Gastroesophageal sphincter (tissue), 4 donors: ENCODE data around the gene HSPA12A. TPM values are rescaled to one million over a fixed set of nuclear protein-coding genes. Genes with fewer than 3 reads are reported as not detected.
A peak's percentile ranks its signal among the peaks of the same experiment; 100 is the strongest.

ENCODE experiments used
- ATAC-seq: fragments of 150-250 bp; one replicate; pipeline ENCODE4 v1.9.1; 2016; ENCODE audit warnings: mild to moderate bottlenecking, moderate library complexity
- H3K27ac ChIP-seq, 4 donors: fragments of 200-600 bp; sonication (generic) in 3 of 4; 1 replicate in 3 of 4; 2 replicates in 1 of 4; pipeline ENCODE4 v1.5.1; 2016 to 2019
- H3K27me3 ChIP-seq: fragments of 200-600 bp; sonication (generic); one replicate; pipeline ENCODE4 v1.5.1; 2019
- H3K36me3 ChIP-seq, 2 donors: fragments of 200-600 bp; sonication (generic); one replicate each; pipeline ENCODE4 v1.5.1; 2019; ENCODE audit warnings: control low read depth in 1 of 2
- H3K4me1 ChIP-seq, 3 donors: fragments of 200-600 bp; sonication (generic); 1 replicate in 2 of 3; 2 replicates in 1 of 3; pipeline ENCODE4 v1.5.1; 2016 to 2019; ENCODE audit warnings: control low read depth in 2 of 3
- H3K4me3 ChIP-seq, 2 donors: fragments of 200-600 bp; sonication (generic); one replicate each; pipeline ENCODE4 v1.5.1; 2019; ENCODE audit warnings: mild to moderate bottlenecking in 1 of 2, moderate library complexity in 1 of 2
- H3K9me3 ChIP-seq, 3 donors: fragments of 200-600 bp; sonication (generic); one replicate each; pipeline ENCODE4 v1.5.1; 2017 to 2019; ENCODE audit warnings: control low read depth in 2 of 3
- EP300 ChIP-seq: sonication (generic); formaldehyde crosslinking; IDR thresholded peaks from one replicate; pipeline ENCODE4 v1.6.1; 2017; ENCODE audit warnings: antibody characterized with exemption, mild to moderate bottlenecking
- POLR2A ChIP-seq, 2 donors: fragments of 450-650 bp; IDR thresholded peaks; one replicate each; pipeline ENCODE4 v1.6.1; 2017; ENCODE audit warnings: antibody characterized with exemption in 2 of 2, mild to moderate bottlenecking in 2 of 2, moderate library complexity in 1 of 2
- POLR2AphosphoS5 ChIP-seq: sonication (generic); formaldehyde crosslinking; IDR thresholded peaks from one replicate; pipeline ENCODE4 v1.6.1; 2017; ENCODE audit warnings: antibody characterized with exemption
- WGBS, 2 donors: methylation state at CpG; one replicate each; pipeline ENCODE4 v1.1.5; 2018; ENCODE audit warnings: low coverage in 1 of 2; 5-methylcytosine and 5-hydroxymethylcytosine counted together
- total RNA-seq, 4 donors: library from RNA; depleted of rRNA; stranded (reverse); fragments of >200 nt; gene quantifications; one replicate each; pipeline ENCODE4 v1.1.0, GENCODE V29; 2016
- TF ChIP-seq, protein P1 (sequence below), 4 experiments: fragments of 200-600 bp in 2 of 4; fragments of 450-650 bp in 2 of 4; sonication (generic) in 1 of 4; IDR thresholded peaks; one replicate each; pipeline ENCODE4 v1.5.1; 2017 to 2019; ENCODE audit warnings: antibody characterized with exemption in 4 of 4, mild to moderate bottlenecking in 2 of 4, moderate library complexity in 2 of 4

Gene HSPA12A
- total RNA-seq, 4 donors from 2014 or later = 12.3 to 26.3 (median 20.6) TPM

DNA sequence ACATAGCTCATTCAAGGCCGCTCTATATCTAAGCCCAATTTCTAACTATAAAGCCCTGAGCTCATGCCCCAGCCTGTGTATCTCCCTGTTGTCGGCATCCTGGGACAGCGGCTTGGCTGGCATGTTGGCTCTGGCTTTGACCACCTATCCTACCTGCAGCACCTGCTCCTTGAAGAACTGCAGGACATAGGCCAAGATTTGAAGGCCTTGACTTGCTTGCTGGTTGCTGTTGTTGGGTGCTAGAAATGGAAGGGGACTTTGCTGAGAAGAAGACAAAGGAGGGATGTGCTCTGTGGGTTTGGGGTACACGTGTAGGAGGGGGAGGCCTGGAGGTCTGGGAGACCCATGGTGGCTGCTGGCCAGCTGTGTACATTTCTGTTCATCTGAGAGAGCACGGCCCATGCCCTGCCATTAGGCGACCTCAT lies 110.5 kb downstream of the HSPA12A start:
- Histone ChIP-seq H3K4me1 (peaks cover 0 to 9% (median 0%) of the 10 kb centered on the region in 3 donors), H3K4me3 (no peak overlapping the region), H3K27ac (no peak overlapping the region), H3K27me3 (peaks cover 12% of the 10 kb centered on the region), H3K36me3 (no peaks in the 10 kb centered on the region), H3K9me3 (no peaks in the 10 kb centered on the region)
- WGBS, 2 donors = 80% methylated on average over 1 to 4 of the region's 6 CpGs
- TF ChIP-seq, protein P1, sequence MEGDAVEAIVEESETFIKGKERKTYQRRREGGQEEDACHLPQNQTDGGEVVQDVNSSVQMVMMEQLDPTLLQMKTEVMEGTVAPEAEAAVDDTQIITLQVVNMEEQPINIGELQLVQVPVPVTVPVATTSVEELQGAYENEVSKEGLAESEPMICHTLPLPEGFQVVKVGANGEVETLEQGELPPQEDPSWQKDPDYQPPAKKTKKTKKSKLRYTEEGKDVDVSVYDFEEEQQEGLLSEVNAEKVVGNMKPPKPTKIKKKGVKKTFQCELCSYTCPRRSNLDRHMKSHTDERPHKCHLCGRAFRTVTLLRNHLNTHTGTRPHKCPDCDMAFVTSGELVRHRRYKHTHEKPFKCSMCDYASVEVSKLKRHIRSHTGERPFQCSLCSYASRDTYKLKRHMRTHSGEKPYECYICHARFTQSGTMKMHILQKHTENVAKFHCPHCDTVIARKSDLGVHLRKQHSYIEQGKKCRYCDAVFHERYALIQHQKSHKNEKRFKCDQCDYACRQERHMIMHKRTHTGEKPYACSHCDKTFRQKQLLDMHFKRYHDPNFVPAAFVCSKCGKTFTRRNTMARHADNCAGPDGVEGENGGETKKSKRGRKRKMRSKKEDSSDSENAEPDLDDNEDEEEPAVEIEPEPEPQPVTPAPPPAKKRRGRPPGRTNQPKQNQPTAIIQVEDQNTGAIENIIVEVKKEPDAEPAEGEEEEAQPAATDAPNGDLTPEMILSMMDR (IDR thresholded peaks at IDR 0.05) = no peak
- TF ChIP-seq POLR2A (IDR thresholded peaks at IDR 0.05) (no peak), EP300 (no peak), POLR2AphosphoS5 (no peak)
- no peak for ATAC-seq

DNA sequence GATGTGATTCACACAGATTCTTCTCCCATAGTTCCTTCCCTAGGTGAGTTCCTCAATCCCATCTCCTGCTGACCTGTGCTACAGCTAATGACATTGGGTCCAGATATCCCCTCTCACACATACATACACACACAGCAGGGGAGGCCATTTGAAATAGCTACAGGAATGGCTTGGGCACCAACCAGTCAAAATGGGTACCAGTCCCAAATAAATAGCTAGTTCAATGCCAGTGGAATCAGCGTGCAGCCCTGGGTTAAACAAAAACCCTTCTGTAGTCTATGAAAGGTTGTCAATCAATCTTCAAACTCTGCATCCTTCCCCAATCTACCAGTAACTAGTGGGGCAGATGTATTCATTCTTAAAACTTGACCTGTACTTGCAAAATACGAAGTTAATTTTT lies 112.3 kb downstream of the HSPA12A start:
- WGBS, 2 donors = 72 to 77% methylated on average over 2 of the region's 2 CpGs
- no peak for TF ChIP-seq EP300
- TF ChIP-seq POLR2AphosphoS5 = no peak
- TF ChIP-seq POLR2A (IDR thresholded peaks at IDR 0.05) = no peak
- TF ChIP-seq, protein P1 (IDR thresholded peaks at IDR 0.05) = no peak
- Histone ChIP-seq H3K36me3 (no peaks in the 10 kb centered on the region), H3K4me3 (no peak overlapping the region), H3K27ac (no peak overlapping the region), H3K27me3 (peaks cover 28% of the 10 kb centered on the region), H3K9me3 (no peaks in the 10 kb centered on the region), H3K4me1 (peaks cover 0 to 9% (median 0%) of the 10 kb centered on the region in 3 donors)
- ATAC-seq = no peak

DNA sequence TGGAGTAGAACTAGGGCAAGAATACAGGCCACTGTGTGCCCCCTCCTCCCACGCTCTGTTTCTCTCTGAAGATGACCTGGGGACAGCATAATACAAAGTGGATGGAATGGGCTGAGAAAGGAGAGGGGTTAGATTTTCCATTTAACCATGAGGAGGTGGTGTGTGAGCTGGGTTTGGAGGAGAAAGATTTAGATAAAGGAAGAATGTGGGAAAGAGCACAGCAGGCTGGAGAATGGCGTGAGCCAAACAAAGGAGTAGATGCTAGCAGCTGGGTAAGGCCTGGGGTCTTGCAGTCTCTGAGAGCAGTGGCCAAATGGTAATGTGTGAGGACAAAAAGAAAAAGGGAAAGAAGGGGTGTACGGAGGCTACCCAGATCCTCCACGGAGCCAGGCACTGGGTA lies 113.0 kb downstream of the HSPA12A start:
- 74 to 80% methylated on average over 1 to 4 of the region's 4 CpGs for WGBS, 2 donors
- Histone ChIP-seq H3K4me3 (no peak overlapping the region), H3K27ac (no peak overlapping the region), H3K4me1 (peaks cover 0 to 9% (median 0%) of the 10 kb centered on the region in 3 donors), H3K27me3 (peaks cover 35% of the 10 kb centered on the region), H3K36me3 (no peaks in the 10 kb centered on the region), H3K9me3 (no peaks in the 10 kb centered on the region)
- TF ChIP-seq EP300 (no peak), POLR2A (IDR thresholded peaks at IDR 0.05) (no peak), POLR2AphosphoS5 (no peak)
- TF ChIP-seq, protein P1 (IDR thresholded peaks at IDR 0.05) = no peak
- no peak for ATAC-seq

DNA sequence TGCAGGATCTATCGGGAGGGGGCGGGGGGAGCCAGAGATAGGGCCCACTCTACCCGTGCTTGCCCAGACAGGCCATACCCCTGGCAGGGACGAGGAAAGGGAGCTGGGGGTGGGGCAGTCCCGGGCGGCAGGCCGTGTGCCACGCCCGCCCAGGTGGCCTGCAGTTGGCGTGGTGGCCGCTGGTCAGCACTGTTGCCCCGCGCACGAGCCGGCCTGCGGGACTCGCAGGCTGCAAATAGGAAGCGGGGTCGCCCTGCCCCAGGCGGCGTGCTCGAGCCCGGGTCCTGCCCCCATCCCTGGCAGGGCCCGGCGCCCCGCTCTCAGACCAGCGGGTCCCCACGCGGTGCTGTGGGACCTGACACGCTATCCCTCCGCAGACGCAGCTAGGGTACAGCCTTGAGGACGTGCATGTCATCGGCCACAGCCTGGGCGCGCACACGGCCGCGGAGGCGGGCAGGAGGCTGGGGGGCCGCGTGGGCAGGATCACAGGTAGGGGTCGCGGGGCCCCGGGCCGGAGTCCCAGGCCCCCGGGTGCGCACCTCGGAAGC lies 114.9 kb downstream of the HSPA12A start:
- Histone ChIP-seq H3K4me3 (peak overlapping the region in 1 of 2 donors; percentile 41), H3K27me3 (peaks cover 44% of the 10 kb centered on the region), H3K4me1 (peaks cover 0 to 9% (median 0%) of the 10 kb centered on the region in 3 donors), H3K9me3 (no peaks in the 10 kb centered on the region), H3K27ac (no peak overlapping the region), H3K36me3 (no peaks in the 10 kb centered on the region)
- TF ChIP-seq EP300 = no peak
- TF ChIP-seq POLR2A (IDR thresholded peaks at IDR 0.05) = no peak
- TF ChIP-seq, protein P1 (IDR thresholded peaks at IDR 0.05) = peak in 3 of 4 experiments; percentile 24 to 57 (median 35)
- no peak for TF ChIP-seq POLR2AphosphoS5
- ATAC-seq = no peak
- 0% methylated on average over 1 to 7 of the region's 49 CpGs for WGBS, 2 donors

DNA sequence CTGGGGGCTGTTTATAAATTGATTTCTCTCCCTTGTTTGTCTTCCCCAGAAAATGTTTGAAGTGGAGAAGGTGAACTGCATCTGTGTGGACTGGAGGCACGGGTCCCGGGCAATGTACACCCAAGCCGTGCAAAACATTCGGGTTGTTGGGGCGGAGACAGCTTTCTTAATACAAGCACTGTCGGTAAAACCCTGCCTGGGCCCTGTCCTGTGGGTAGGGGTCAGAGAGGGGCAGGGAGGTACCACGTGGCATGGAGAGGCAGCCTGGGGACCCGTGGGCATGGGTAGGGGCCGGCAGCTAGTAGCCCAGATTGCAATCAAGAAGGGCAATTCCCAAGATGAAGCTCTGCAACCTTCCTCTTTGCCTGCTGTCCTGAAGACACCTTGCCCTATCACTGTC lies 115.6 kb downstream of the HSPA12A start:
- no peak overlapping the region for H3K27ac ChIP-seq
- peaks cover 0 to 9% (median 0%) of the 10 kb centered on the region in 3 donors for H3K4me1 ChIP-seq
- H3K27me3 ChIP-seq = peaks cover 44% of the 10 kb centered on the region
- no peak overlapping the region for H3K4me3 ChIP-seq
- H3K36me3 ChIP-seq = no peaks in the 10 kb centered on the region
- ATAC-seq = no peak
- 40 to 88% methylated on average over 2 to 4 of the region's 9 CpGs for WGBS, 2 donors
- H3K9me3 ChIP-seq = no peaks in the 10 kb centered on the region
- TF ChIP-seq POLR2A (IDR thresholded peaks at IDR 0.05) (no peak), POLR2AphosphoS5 (no peak)
- TF ChIP-seq, protein P1 (IDR thresholded peaks at IDR 0.05) = no peak
